PC-3 (cell line): ENCODE data around the gene CIBAR2. TPM values are rescaled to one million over a fixed set of nuclear protein-coding genes. Genes with fewer than 3 reads are reported as not detected.

Source experiments
- ATAC-seq: fragments of 200-7000 bp; cut with Tn5 transposase; 2 replicates; pipeline ENCODE4 v1.9.1; 2020; ENCODE audit warnings: mild to moderate bottlenecking, moderate library complexity
- BruUV-seq: library from RNA; stranded (reverse); fragments of 400-500 nt; replicated peaks from 2 replicates; lab custom pipeline; 2021; lab: Mats Ljungman, UMichigan
- CTCF ChIA-PET: fragments of 300-600 bp; sonication (Branson Sonifier 250); formaldehyde crosslinking; loops from one replicate; lab custom pipeline; 2022; ENCODE audit warnings: antibody characterized with exemption; lab: Charles Lee
- POLR2A ChIA-PET: fragments of 300-600 bp; sonication (Branson Sonifier 250); formaldehyde crosslinking; loops from one replicate; lab custom pipeline; 2022; ENCODE audit warnings: antibody characterized with exemption; ENCODE audit not compliant: unreplicated experiment; lab: Charles Lee
- DNase-seq: peaks from one replicate; pipeline ENCODE4 v3.0.0-alpha.2; 2015
- H2AFZ ChIP-seq: fragments of 300-600 bp; sonication (generic); 2 replicates; pipeline ENCODE4 v1.6.0; 2016; ENCODE audit warnings: antibody characterized with exemption, low read length
- H3F3A ChIP-seq: fragments of 300-600 bp; sonication (generic); one replicate; pipeline ENCODE4 v1.6.0; 2017; ENCODE audit warnings: antibody characterized with exemption, low read length, control low read depth, mild to moderate bottlenecking; ENCODE audit not compliant: unreplicated experiment
- H3K27ac ChIP-seq: fragments of 300-600 bp; sonication (generic); 2 replicates; pipeline ENCODE4 v1.5.1; 2016; ENCODE audit warnings: mild to moderate bottlenecking, low read length
- H3K27me3 ChIP-seq: fragments of 300-600 bp; sonication (generic); 2 replicates; pipeline ENCODE4 v1.6.1; 2016; ENCODE audit warnings: low read length, mixed read lengths
- H3K36me3 ChIP-seq: fragments of 300-600 bp; sonication (generic); 2 replicates; pipeline ENCODE4 v1.6.1; 2016; ENCODE audit warnings: low read depth, mixed run types, low read length, mixed read lengths
- H3K4me1 ChIP-seq: fragments of 300-600 bp; sonication (generic); 2 replicates; pipeline ENCODE4 v1.5.1; 2016; ENCODE audit warnings: low read length; ENCODE audit not compliant: insufficient read depth
- H3K4me2 ChIP-seq: fragments of 300-600 bp; sonication (generic); 2 replicates; pipeline ENCODE4 v1.6.0; 2016; ENCODE audit warnings: low read length
- H3K4me3 ChIP-seq: fragments of 300-600 bp; sonication (generic); 2 replicates; pipeline ENCODE4 v1.5.1; 2016; ENCODE audit warnings: mild to moderate bottlenecking, low read length, mixed read lengths
- H3K79me2 ChIP-seq: fragments of 300-600 bp; sonication (generic); 2 replicates; pipeline ENCODE4 v1.6.1; 2017; ENCODE audit warnings: low read length, mixed read lengths
- H3K9ac ChIP-seq: fragments of 300-600 bp; sonication (generic); 2 replicates; pipeline ENCODE4 v1.6.0; 2016; ENCODE audit warnings: mild to moderate bottlenecking, low read length
- H3K9me2 ChIP-seq: fragments of 300-600 bp; sonication (generic); replicated peaks from 2 replicates; pipeline ENCODE4 v1.6.1; 2016; ENCODE audit warnings: mixed run types, low read length, mixed read lengths
- H3K9me3 ChIP-seq: fragments of 300-600 bp; sonication (generic); 2 replicates; pipeline ENCODE4 v1.6.1; 2016; ENCODE audit warnings: low read length, mixed read lengths
- H4K20me1 ChIP-seq: fragments of 300-600 bp; sonication (generic); 2 replicates; pipeline ENCODE4 v1.6.1; 2016; ENCODE audit warnings: low read length, mixed read lengths
- EZH2 ChIP-seq: fragments of 300-600 bp; sonication (generic); IDR thresholded peaks from one replicate; pipeline ENCODE4 v1.6.1; 2017; ENCODE audit warnings: antibody characterized with exemption, mild to moderate bottlenecking, low read length; ENCODE audit not compliant: unreplicated experiment
- EZH2phosphoT487 ChIP-seq: fragments of 300-600 bp; sonication (generic); IDR thresholded peaks from 2 replicates; pipeline ENCODE4 v1.6.1; 2018; ENCODE audit warnings: mild to moderate bottlenecking, antibody characterized with exemption, low read length, borderline replicate concordance
- intact Hi-C: fragments of 100-400 bp; cut with micrococcal nuclease; formaldehyde crosslinking; loops from 2 replicates; pipeline ENCODE4 v1.9.0; 2023
- total RNA-seq: library from RNA; depleted of rRNA; stranded (reverse); fragments of >200 nt; gene quantifications from 2 replicates; pipeline ENCODE4 v1.2.3, GENCODE V29; 2014
- TF ChIP-seq, protein P1 (sequence below): fragments of 300-600 bp; sonication (generic); conservative IDR thresholded peaks from 2 replicates; pipeline ENCODE4 v1.5.1; 2017; ENCODE audit warnings: antibody characterized with exemption, low read depth, mild to moderate bottlenecking, low read length

CIBAR2 gene
- total RNA-seq, 1 experiment from 2014 or later = not detected

DNA sequence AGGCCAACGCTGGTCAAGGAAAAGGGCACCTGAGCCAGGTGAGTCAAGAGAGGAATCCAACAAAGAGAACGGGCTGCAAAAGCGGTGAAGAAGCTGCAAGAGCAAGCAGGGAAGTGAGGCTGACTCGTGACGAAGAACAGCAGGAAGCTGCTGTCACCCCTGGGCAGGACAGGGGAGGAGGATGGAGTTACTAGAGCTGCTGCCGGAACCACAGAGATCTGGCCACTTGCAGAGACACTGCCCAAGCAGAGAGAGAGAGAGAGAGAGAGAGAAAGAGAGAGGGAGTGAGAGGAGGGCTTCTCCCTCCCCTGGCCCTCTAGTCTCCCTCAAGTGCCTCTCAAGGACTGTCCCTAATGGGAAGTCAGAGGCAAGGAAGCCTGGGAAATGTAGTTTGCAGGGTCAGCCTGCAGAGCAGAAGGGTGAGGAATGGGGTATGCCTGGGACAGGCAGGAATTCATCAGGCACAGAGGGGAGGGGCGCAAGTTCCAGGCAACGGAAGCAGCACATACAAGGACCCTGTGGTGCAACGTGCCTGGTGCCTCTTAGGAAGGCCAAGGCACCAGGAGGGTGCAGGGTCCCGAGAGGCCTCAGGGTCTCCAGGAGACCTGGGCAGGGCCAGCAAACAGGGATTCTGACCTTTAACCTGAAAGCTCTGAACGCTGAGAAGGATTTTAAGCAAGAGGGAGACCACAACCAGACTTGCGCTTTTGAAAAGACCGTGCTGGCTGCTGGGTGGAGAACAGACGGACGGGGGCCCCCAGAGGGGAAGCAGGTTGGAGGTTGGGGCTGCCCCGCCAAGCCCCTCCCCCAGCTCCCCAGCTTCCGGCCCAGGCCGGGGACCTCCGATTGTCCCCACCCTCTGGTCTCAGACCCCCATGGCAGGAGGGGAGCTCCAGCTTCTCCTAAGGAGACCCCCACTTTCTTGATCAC is 45.8 kb upstream of the CIBAR2 start:
- no peak for DNase-seq

DNA sequence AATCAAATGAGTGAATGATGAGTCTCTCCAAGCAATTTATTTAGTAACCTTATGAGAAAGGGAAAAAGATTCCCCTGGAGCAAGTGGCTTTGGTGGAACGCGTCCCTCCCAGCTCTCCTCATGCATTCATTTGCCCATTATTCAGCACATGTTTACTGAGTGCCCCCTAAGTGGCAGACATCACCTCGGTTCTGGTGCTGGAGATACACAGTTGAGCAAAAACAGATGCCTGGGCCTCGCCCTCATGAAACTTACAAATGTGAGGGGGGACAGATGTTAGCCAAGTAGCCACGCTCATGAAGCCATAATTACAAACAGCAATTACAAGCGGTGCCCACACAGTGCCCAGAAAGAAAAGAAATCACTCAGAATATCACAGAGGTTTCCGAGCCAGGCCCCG is 45.1 kb upstream of the CIBAR2 start:
- ChIA-PET POLR2A (no interaction called here), CTCF (no interaction called here)
- BruUV-seq = no TSS peak
- Histone ChIP-seq H3K9me2 (no peaks in the 10 kb centered on the region), H3K36me3 (no peaks in the 10 kb centered on the region), H3K27me3 (no peaks in the 10 kb centered on the region), H3K4me2 (no peak overlapping the region), H3K27ac (no peak overlapping the region), H3F3A (no peaks in the 10 kb centered on the region), H3K4me3 (no peak overlapping the region), H2AFZ (no peak overlapping the region), H3K9me3 (no peaks in the 10 kb centered on the region), H3K79me2 (no peaks in the 10 kb centered on the region), H3K4me1 (no peaks in the 10 kb centered on the region), H3K9ac (no peak overlapping the region), H4K20me1 (no peaks in the 10 kb centered on the region)
- DNase-seq (no peak), ATAC-seq (no peak)
- intact Hi-C loops = no loop called here
- TF ChIP-seq EZH2 (no peak), EZH2phosphoT487 (no peak)
- TF ChIP-seq, protein P1, sequence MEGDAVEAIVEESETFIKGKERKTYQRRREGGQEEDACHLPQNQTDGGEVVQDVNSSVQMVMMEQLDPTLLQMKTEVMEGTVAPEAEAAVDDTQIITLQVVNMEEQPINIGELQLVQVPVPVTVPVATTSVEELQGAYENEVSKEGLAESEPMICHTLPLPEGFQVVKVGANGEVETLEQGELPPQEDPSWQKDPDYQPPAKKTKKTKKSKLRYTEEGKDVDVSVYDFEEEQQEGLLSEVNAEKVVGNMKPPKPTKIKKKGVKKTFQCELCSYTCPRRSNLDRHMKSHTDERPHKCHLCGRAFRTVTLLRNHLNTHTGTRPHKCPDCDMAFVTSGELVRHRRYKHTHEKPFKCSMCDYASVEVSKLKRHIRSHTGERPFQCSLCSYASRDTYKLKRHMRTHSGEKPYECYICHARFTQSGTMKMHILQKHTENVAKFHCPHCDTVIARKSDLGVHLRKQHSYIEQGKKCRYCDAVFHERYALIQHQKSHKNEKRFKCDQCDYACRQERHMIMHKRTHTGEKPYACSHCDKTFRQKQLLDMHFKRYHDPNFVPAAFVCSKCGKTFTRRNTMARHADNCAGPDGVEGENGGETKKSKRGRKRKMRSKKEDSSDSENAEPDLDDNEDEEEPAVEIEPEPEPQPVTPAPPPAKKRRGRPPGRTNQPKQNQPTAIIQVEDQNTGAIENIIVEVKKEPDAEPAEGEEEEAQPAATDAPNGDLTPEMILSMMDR = no peak

More for the DNA sequence above, 45.8 kb upstream of the CIBAR2 start:
- POLR2A ChIA-PET = no interaction called here
- Histone ChIP-seq H3K4me1 (no peaks in the 10 kb centered on the region), H3K27ac (no peak overlapping the region), H3K9me3 (no peaks in the 10 kb centered on the region), H3K9me2 (no peaks in the 10 kb centered on the region), H3K4me3 (no peak overlapping the region), H3K9ac (no peak overlapping the region), H2AFZ (0 out of 2 replicates have a peak overlapping the region, but pooled peaks have one; percentile 10), H3K36me3 (no peaks in the 10 kb centered on the region), H3K4me2 (no peak overlapping the region), H4K20me1 (no peaks in the 10 kb centered on the region), H3K79me2 (no peaks in the 10 kb centered on the region), H3F3A (no peaks in the 10 kb centered on the region), H3K27me3 (no peaks in the 10 kb centered on the region)
- CTCF ChIA-PET = no interaction called here
- BruUV-seq = no TSS peak
- ATAC-seq = peak; percentile 37; the same call in 1 of the 2 replicates
- intact Hi-C loops = no loop called here
- TF ChIP-seq, protein P1 = no peak
- TF ChIP-seq EZH2phosphoT487 = no peak
- no peak for TF ChIP-seq EZH2

GRCh38 chr16:85156869-85157268 is 44.6 kb upstream of the CIBAR2 start:
- intact Hi-C loops = no loop called here
- Histone ChIP-seq H3F3A (no peaks in the 10 kb centered on the region), H3K9me2 (no peaks in the 10 kb centered on the region), H3K36me3 (no peaks in the 10 kb centered on the region), H2AFZ (no peak overlapping the region), H3K79me2 (no peaks in the 10 kb centered on the region), H4K20me1 (no peaks in the 10 kb centered on the region), H3K9me3 (no peaks in the 10 kb centered on the region), H3K27me3 (no peaks in the 10 kb centered on the region), H3K9ac (no peak overlapping the region), H3K4me1 (no peaks in the 10 kb centered on the region), H3K27ac (no peak overlapping the region), H3K4me3 (no peak overlapping the region), H3K4me2 (no peak overlapping the region)
- BruUV-seq = no TSS peak
- no peak for DNase-seq
- TF ChIP-seq EZH2 = no peak
- TF ChIP-seq, protein P1 = no peak
- TF ChIP-seq EZH2phosphoT487 = no peak
- POLR2A ChIA-PET = no interaction called here
- no peak for ATAC-seq
- CTCF ChIA-PET = no interaction called here
